ENCODE data around the gene CD8A.

The CD8A gene

DNA sequence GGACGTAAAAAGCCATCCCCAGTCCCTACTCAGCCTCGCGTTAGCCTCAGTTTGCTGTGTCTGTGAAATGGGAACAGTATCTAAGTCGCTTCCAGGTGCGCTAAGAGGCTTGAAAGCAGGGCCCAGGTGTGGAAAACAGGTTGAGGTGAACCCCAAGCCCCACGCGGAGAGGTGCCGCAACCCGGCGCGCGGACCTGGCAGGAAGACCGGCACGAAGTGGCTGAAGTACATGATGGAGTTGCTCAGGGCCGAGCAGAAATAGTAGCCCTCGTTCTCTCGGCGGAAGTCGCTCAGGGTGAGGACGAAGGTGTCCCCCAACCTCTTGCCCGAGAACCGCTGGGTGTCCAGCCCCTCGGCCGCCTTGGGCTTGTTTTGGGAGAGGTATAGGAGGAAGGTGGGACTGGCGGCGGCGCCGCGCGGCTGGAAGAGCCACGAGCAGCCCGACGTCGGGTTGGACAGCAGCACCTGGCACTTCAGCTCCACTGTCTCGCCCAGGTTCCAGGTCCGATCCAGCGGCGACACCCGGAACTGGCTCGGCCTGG, 508 bp downstream of the CD8A start:
- Histone ChIP-seq H3K4me3 (ENCODE audit: insufficient read depth, low read depth, low read length) (no peak overlapping the region), H3K9me3 (ENCODE audit: control insufficient read depth, low read length) (no peaks in the 10 kb centered on the region), H3K4me1 (ENCODE audit: control insufficient read depth, insufficient read depth, low read length) (peaks cover 7% of the 10 kb centered on the region), H3K27me3 (ENCODE audit: control insufficient read depth, insufficient read depth, low read length, poor library complexity, severe bottlenecking) (peaks cover 72% of the 10 kb centered on the region), H3K27ac (ENCODE audit: insufficient read depth, low read depth, low read length, poor library complexity, severe bottlenecking) (no peak overlapping the region), H3K36me3 (ENCODE audit: control insufficient read depth, insufficient read depth, low read length) (no peaks in the 10 kb centered on the region)
- WGBS, 2 experiments = 13 to 14% methylated on average over 40 of the region's 40 CpGs

DNA sequence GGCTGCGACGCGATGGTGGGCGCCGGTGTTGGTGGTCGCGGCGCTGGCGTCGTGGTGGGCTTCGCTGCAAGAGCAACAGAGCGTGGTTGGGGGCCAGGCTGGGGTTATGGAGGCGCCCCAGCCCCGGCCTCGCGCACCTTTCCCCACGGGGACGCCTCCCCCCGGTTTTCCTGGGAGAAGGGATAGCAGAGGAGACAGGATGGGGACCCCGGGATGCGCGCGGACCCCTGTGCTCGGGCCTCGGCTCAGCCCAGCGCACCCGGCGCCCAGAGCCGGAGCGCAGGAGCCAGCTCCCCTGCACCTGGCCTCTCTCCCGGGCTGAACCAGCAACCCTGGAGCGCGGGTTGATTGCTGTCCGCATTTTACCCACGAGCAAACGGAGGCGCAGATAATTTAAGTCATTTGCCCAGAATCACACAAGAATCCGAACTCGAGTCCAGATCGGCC, 1.0 kb downstream of the CD8A start:
- peaks cover 68% of the 10 kb centered on the region for H3K27me3 ChIP-seq (ENCODE audit: control insufficient read depth, insufficient read depth, low read length, poor library complexity, severe bottlenecking)

DNA sequence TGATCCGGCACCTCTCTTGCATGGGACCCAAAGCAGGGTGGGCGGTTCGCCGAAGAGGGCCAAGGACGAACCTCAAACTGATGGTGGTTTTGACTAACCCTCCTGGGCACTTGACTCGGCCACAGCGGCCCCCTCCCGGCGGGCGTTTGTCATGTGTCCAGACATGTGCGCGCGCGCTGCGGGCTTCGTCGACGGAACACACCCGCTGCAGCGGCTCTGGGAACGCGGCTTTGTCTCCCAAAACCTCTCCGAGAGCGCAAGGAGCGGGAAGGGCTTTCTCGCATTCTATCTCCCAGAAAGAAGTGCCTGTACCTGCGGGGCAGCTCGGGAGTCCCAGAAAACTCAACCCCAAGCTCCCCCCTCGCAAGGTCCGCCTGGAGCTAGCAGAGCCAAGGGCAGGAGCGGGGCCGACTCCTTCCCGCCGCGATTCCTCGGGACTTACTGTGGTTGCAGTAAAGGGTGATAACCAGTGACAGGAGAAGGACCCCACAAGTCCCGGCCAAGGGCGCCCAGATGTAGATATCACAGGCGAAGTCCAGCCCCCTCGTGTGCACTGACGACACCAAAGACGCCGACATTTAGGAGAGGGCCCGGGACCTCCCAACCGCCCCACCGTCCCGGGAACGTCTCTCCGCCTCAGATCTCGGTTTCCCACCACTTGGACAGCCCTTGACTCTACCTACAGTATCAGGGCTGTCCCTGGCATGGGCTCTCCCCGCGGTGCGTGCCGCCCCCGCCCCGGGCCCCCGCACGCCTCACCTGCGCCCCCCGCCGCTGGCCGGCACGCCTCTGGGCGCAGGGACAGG, 1.6 kb downstream of the CD8A start:
- Histone ChIP-seq H3K27me3 (ENCODE audit: control insufficient read depth, insufficient read depth, low read length, poor library complexity, severe bottlenecking) (peaks cover 68% of the 10 kb centered on the region), H3K9me3 (ENCODE audit: control insufficient read depth, low read length) (no peaks in the 10 kb centered on the region), H3K27ac (ENCODE audit: insufficient read depth, low read depth, low read length, poor library complexity, severe bottlenecking) (no peak overlapping the region), H3K36me3 (ENCODE audit: control insufficient read depth, insufficient read depth, low read length) (no peaks in the 10 kb centered on the region), H3K4me1 (ENCODE audit: control insufficient read depth, insufficient read depth, low read length) (peaks cover 7% of the 10 kb centered on the region), H3K4me3 (ENCODE audit: insufficient read depth, low read depth, low read length) (no peak overlapping the region)
- 8% methylated on average over 64 of the region's 64 CpGs for WGBS, 2 experiments

More for the DNA sequence above, 1.0 kb downstream of the CD8A start:
- no peak overlapping the region for H3K27ac ChIP-seq (ENCODE audit: insufficient read depth, low read depth, low read length, poor library complexity, severe bottlenecking)
- no peaks in the 10 kb centered on the region for H3K36me3 ChIP-seq (ENCODE audit: control insufficient read depth, insufficient read depth, low read length)
- H3K9me3 ChIP-seq (ENCODE audit: control insufficient read depth, low read length) = no peaks in the 10 kb centered on the region
- 31% methylated on average over 40 of the region's 40 CpGs for WGBS, 2 experiments
- H3K4me1 ChIP-seq (ENCODE audit: control insufficient read depth, insufficient read depth, low read length) = peaks cover 7% of the 10 kb centered on the region
- H3K4me3 ChIP-seq (ENCODE audit: insufficient read depth, low read depth, low read length) = no peak overlapping the region

GRCh38 chr2:86788165-86788564, 2.5 kb downstream of the CD8A start:
- H3K9me3 ChIP-seq (ENCODE audit: control insufficient read depth, low read length) = no peaks in the 10 kb centered on the region
- H3K36me3 ChIP-seq (ENCODE audit: control insufficient read depth, insufficient read depth, low read length) = no peaks in the 10 kb centered on the region
- no peak overlapping the region for H3K27ac ChIP-seq (ENCODE audit: insufficient read depth, low read depth, low read length, poor library complexity, severe bottlenecking)
- H3K4me1 ChIP-seq (ENCODE audit: control insufficient read depth, insufficient read depth, low read length) = peaks cover 7% of the 10 kb centered on the region
- 80 to 81% methylated on average over 7 of the region's 7 CpGs for WGBS, 2 experiments
- H3K27me3 ChIP-seq (ENCODE audit: control insufficient read depth, insufficient read depth, low read length, poor library complexity, severe bottlenecking) = peaks cover 63% of the 10 kb centered on the region
- H3K4me3 ChIP-seq (ENCODE audit: insufficient read depth, low read depth, low read length) = no peak overlapping the region

DNA sequence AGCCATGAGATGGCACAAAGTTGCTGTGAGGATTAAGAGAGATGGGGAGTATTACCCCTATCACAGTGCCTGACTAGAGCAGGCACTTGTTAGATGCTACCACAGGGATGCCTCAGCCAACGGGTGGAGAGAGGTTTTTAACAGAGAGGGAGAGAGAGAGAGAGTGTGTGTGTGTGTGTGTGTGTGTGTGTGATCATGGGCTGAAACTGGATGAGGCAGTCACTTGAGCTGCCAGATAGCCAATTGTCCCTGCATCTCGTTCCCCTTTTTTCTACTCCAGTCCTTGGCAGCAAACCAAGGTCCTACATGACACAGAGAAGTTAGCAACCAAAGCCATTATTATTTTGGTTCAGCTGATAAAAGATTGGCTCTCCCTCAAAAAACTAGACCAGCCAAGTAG, 3.0 kb downstream of the CD8A start:
- Histone ChIP-seq H3K27ac (ENCODE audit: insufficient read depth, low read depth, low read length, poor library complexity, severe bottlenecking) (no peak overlapping the region), H3K9me3 (ENCODE audit: control insufficient read depth, low read length) (no peaks in the 10 kb centered on the region), H3K4me3 (ENCODE audit: insufficient read depth, low read depth, low read length) (no peak overlapping the region), H3K36me3 (ENCODE audit: control insufficient read depth, insufficient read depth, low read length) (no peaks in the 10 kb centered on the region), H3K4me1 (ENCODE audit: control insufficient read depth, insufficient read depth, low read length) (peaks cover 7% of the 10 kb centered on the region), H3K27me3 (ENCODE audit: control insufficient read depth, insufficient read depth, low read length, poor library complexity, severe bottlenecking) (peaks cover 58% of the 10 kb centered on the region)
- WGBS, 2 experiments = 65 to 74% methylated on average over 2 of the region's 2 CpGs

- Histone ChIP-seq H3K27ac (ENCODE audit: insufficient read depth, low read depth, low read length, poor library complexity, severe bottlenecking) (no peak overlapping the region), H3K4me3 (ENCODE audit: insufficient read depth, low read depth, low read length) (no peak overlapping the region), H3K27me3 (ENCODE audit: control insufficient read depth, insufficient read depth, low read length, poor library complexity, severe bottlenecking) (peaks cover 42% of the 10 kb centered on the region), H3K9me3 (ENCODE audit: control insufficient read depth, low read length) (no peaks in the 10 kb centered on the region), H3K36me3 (ENCODE audit: control insufficient read depth, insufficient read depth, low read length) (no peaks in the 10 kb centered on the region), H3K4me1 (ENCODE audit: control insufficient read depth, insufficient read depth, low read length) (peaks cover 3% of the 10 kb centered on the region)
- WGBS, 2 experiments = 83 to 84% methylated on average over 10 of the region's 10 CpGs
Measured at GRCh38 chr2:86786001-86786536, 4.6 kb downstream of the CD8A start.

DNA sequence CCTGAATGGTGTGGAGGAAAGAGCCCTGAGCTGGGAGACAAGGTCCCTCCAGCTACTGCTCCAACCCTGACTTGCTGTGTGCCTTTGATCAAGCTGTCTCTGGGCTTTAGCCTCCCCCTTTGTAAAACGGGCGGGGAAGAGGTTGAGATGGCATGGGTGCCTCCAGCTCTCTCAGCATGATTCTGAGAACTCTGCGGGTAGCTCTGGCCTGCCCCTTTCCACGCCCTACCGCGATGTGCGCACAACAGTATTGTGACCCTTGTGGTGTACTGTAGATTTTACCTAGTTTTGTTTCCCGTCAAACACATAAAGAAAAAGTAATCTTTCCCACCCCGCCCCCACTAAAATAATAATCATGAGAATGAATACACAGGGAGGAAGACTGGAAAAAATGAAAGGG, 5.3 kb downstream of the CD8A start:
- no peak overlapping the region for H3K27ac ChIP-seq (ENCODE audit: insufficient read depth, low read depth, low read length, poor library complexity, severe bottlenecking)
- 95 to 96% methylated on average over 7 to 9 of the region's 9 CpGs for WGBS, 2 experiments
- H3K4me3 ChIP-seq (ENCODE audit: insufficient read depth, low read depth, low read length) = no peak overlapping the region
- peaks cover 3% of the 10 kb centered on the region for H3K4me1 ChIP-seq (ENCODE audit: control insufficient read depth, insufficient read depth, low read length)
- no peaks in the 10 kb centered on the region for H3K36me3 ChIP-seq (ENCODE audit: control insufficient read depth, insufficient read depth, low read length)
- no peaks in the 10 kb centered on the region for H3K9me3 ChIP-seq (ENCODE audit: control insufficient read depth, low read length)
- H3K27me3 ChIP-seq (ENCODE audit: control insufficient read depth, insufficient read depth, low read length, poor library complexity, severe bottlenecking) = peaks cover 35% of the 10 kb centered on the region

- no peaks in the 10 kb centered on the region for H3K4me1 ChIP-seq (ENCODE audit: control insufficient read depth, insufficient read depth, low read length)
- WGBS, 2 experiments = 96 to 97% methylated on average over 8 of the region's 8 CpGs
- peaks cover 19% of the 10 kb centered on the region for H3K27me3 ChIP-seq (ENCODE audit: control insufficient read depth, insufficient read depth, low read length, poor library complexity, severe bottlenecking)
- no peak overlapping the region for H3K27ac ChIP-seq (ENCODE audit: insufficient read depth, low read depth, low read length, poor library complexity, severe bottlenecking)
- no peak overlapping the region for H3K4me3 ChIP-seq (ENCODE audit: insufficient read depth, low read depth, low read length)
- H3K36me3 ChIP-seq (ENCODE audit: control insufficient read depth, insufficient read depth, low read length) = no peaks in the 10 kb centered on the region
- no peaks in the 10 kb centered on the region for H3K9me3 ChIP-seq (ENCODE audit: control insufficient read depth, low read length)
Measured at GRCh38 chr2:86783615-86784339, 6.9 kb downstream of the CD8A start.

DNA sequence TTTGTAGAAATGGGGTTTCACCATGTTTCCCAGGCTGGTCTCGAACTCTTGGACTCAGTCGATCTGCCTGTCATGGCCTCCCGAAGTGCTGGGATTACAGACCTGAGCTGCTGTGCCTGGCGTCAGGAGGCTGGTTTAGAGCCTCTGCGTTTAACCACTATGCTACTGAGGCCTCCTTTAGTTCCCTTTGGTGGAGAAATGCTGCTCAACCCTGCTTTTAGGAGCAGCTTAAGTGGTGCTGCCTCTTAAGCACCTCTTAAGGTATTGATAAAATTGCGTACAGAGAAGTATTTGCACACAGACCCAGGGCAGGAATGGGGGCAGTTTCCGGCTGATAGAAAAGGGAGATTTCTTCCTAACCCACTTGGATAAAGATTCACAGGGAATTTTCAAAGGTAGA, 8.0 kb downstream of the CD8A start:
- Histone ChIP-seq H3K4me1 (ENCODE audit: control insufficient read depth, insufficient read depth, low read length) (no peaks in the 10 kb centered on the region), H3K36me3 (ENCODE audit: control insufficient read depth, insufficient read depth, low read length) (no peaks in the 10 kb centered on the region), H3K9me3 (ENCODE audit: control insufficient read depth, low read length) (no peaks in the 10 kb centered on the region), H3K27ac (ENCODE audit: insufficient read depth, low read depth, low read length, poor library complexity, severe bottlenecking) (no peak overlapping the region), H3K27me3 (ENCODE audit: control insufficient read depth, insufficient read depth, low read length, poor library complexity, severe bottlenecking) (peaks cover 8% of the 10 kb centered on the region), H3K4me3 (ENCODE audit: insufficient read depth, low read depth, low read length) (no peak overlapping the region)
- WGBS, 2 experiments = 88 to 89% methylated on average over 7 of the region's 7 CpGs

- Histone ChIP-seq H3K4me1 (ENCODE audit: control insufficient read depth, insufficient read depth, low read length) (no peaks in the 10 kb centered on the region), H3K27me3 (ENCODE audit: control insufficient read depth, insufficient read depth, low read length, poor library complexity, severe bottlenecking) (no peaks in the 10 kb centered on the region), H3K36me3 (ENCODE audit: control insufficient read depth, insufficient read depth, low read length) (no peaks in the 10 kb centered on the region), H3K9me3 (ENCODE audit: control insufficient read depth, low read length) (no peaks in the 10 kb centered on the region), H3K4me3 (ENCODE audit: insufficient read depth, low read depth, low read length) (no peak overlapping the region), H3K27ac (ENCODE audit: insufficient read depth, low read depth, low read length, poor library complexity, severe bottlenecking) (no peak overlapping the region)
- 88 to 95% methylated on average over 7 to 9 of the region's 9 CpGs for WGBS, 2 experiments
Measured at GRCh38 chr2:86781363-86781762, 9.3 kb downstream of the CD8A start.
